Loucy (cell line): ENCODE measurements around the gene KLF6.

Experiments
- CTCF ChIP-seq: fragments of 200-600 bp; sonication (generic); conservative IDR thresholded peaks from 2 replicates; pipeline ENCODE4 v1.5.1; 2014; ENCODE audit warnings: mild to moderate bottlenecking, antibody characterized with exemption, low read length
- EZH2phosphoT487 ChIP-seq: fragments of 200-600 bp; IDR thresholded peaks from 2 replicates; pipeline ENCODE4 v1.6.1; 2018; ENCODE audit warnings: antibody characterized with exemption, mild to moderate bottlenecking, moderate library complexity, borderline replicate concordance

DNA sequence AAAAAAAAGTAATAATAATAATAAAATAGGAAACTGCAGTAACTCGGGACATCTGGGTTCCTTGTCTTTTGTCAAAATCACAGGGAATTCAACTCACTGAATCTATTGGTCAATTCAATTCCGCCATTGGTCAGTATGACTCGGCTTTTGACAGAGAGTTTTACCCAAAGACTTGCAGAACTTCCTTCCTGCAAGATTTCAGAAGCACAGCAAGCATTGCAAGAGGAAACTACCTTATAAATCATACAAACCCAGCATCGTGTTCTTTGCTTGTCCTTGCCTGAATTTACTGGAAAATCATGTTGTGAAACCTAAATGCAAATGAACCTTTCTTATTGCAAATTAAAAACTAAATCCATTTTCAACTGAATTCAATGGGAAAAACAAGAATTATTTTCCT lies 15.5 kb downstream of the KLF6 start:
- no peak for TF ChIP-seq EZH2phosphoT487
- TF ChIP-seq CTCF, result no peak
